22Rv1 (cell line): Measurements from ENCODE around the gene FAM83D.
A peak's percentile ranks its signal among the peaks of the same experiment; 100 is the strongest.

Experiments used
- H3K27ac ChIP-seq: fragments of 450-650 bp; 2 replicates; pipeline ENCODE4 v1.5.1; 2017
- CTCF ChIP-seq: fragments of 450-650 bp; IDR thresholded peaks from 2 replicates; pipeline ENCODE4 v1.5.1; 2017; ENCODE audit warnings: mild to moderate bottlenecking
- ZFX ChIP-seq: fragments of 450-650 bp; IDR thresholded peaks from 2 replicates; pipeline ENCODE4 v1.6.1; 2017; ENCODE audit warnings: antibody characterized with exemption, borderline replicate concordance

FAM83D gene

GRCh38 chr20:38926142-38926933 lies at the start of gene FAM83D:
Gene FAM83D, plus strand, starts transcription at chr20:38926417. Its CDS starts 26 bp downstream, at chr20:38926443.
- no peak for TF ChIP-seq ZFX
- TF ChIP-seq CTCF: peak; percentile 30

GRCh38 chr20:38877483-38877882 lies 48.7 kb upstream of the FAM83D start:
- TF ChIP-seq CTCF (no peak), ZFX (no peak)
- H3K27ac ChIP-seq: no peak overlapping the region

More at GRCh38 chr20:38926142-38926933, at the start of gene FAM83D:
- peak within 1 kb of the TSS; percentile 69 for H3K27ac ChIP-seq

GRCh38 chr20:38878866-38879265 lies 47.4 kb upstream of the FAM83D start:
- TF ChIP-seq CTCF: no peak
- no peak for TF ChIP-seq ZFX
- no peak overlapping the region for H3K27ac ChIP-seq

GRCh38 chr20:38880952-38881735 lies 45.1 kb upstream of the FAM83D start:
- TF ChIP-seq ZFX (no peak), CTCF (no peak)
- no peak overlapping the region for H3K27ac ChIP-seq

- no peak overlapping the region for H3K27ac ChIP-seq
- TF ChIP-seq ZFX: no peak
- TF ChIP-seq CTCF: no peak
Measured at GRCh38 chr20:38881806-38882440, 44.3 kb upstream of the FAM83D start.

GRCh38 chr20:38882600-38882999 lies 43.6 kb upstream of the FAM83D start:
- no peak overlapping the region for H3K27ac ChIP-seq

More at GRCh38 chr20:38882600-38882999, 43.6 kb upstream of the FAM83D start:
- TF ChIP-seq CTCF (no peak), ZFX (no peak)
